MM.1S (cell line): ENCODE data around the gene ZBTB6.

Experiments used
- CTCF ChIP-seq: fragments of 300-600 bp; sonication (generic); IDR thresholded peaks from 2 replicates; pipeline ENCODE4 v1.5.1; 2016; ENCODE audit warnings: antibody characterized with exemption, low read length, mixed read lengths
- EZH2 ChIP-seq: fragments of 300-600 bp; sonication (generic); optimal IDR thresholded peaks from 2 replicates; pipeline ENCODE3; 2017; ENCODE audit warnings: low read depth, mild to moderate bottlenecking, antibody characterized with exemption, low read length, mixed read lengths
- EZH2phosphoT487 ChIP-seq: fragments of 300-600 bp; sonication (generic); IDR thresholded peaks from 2 replicates; pipeline ENCODE4 v1.6.1; 2018; ENCODE audit warnings: antibody characterized with exemption, low read length

GRCh38 chr9:122912964-122913673, at the start of gene ZBTB6:
- TF ChIP-seq CTCF (no peak), EZH2 (no peak), EZH2phosphoT487 (no peak)
